Endothelial cell of umbilical vein (primary cell): ENCODE measurements around the gene COPRS. TPM values are rescaled to one million over a fixed set of nuclear protein-coding genes. Genes with fewer than 3 reads are reported as not detected.

Experiments
- BruUV-seq: library from RNA; stranded (reverse); fragments of 400-500 nt; replicated peaks from 2 replicates; lab custom pipeline; 2021; lab: Mats Ljungman, UMichigan
- CTCF ChIA-PET: fragments of 300-600, 350-600 bp; sonication (Branson Sonifier 250); formaldehyde crosslinking; loops from one replicate; lab custom pipeline; 2021; ENCODE audit warnings: antibody characterized with exemption, inconsistent platforms; lab: Charles Lee
- POLR2A ChIA-PET: fragments of 300-600, 350-600 bp; sonication (Branson Sonifier 250); formaldehyde crosslinking; loops from one replicate; lab custom pipeline; 2021; ENCODE audit warnings: antibody characterized with exemption, inconsistent platforms; lab: Charles Lee
- DNase-seq: peaks from one replicate; pipeline ENCODE4 v3.0.0-alpha.2; 2011; ENCODE audit warnings: low read depth, low spot score
- FAIRE-seq: peaks from 2 replicates; lab custom pipeline; 2011; peaks lifted over from hg19 to GRCh38; lab: Jason Lieb, UNC
- H2AFZ ChIP-seq: 2 replicates; pipeline ENCODE4 v1.6.0; 2012; ENCODE audit warnings: low read depth, low read length, control low read depth, inconsistent platforms
- H3K27ac ChIP-seq: 2 replicates; pipeline ENCODE4 v1.5.1; 2011; ENCODE audit warnings: low read depth, mild to moderate bottlenecking, control low read depth, low read length, moderate library complexity; ENCODE audit not compliant: insufficient read depth
- H3K27me3 ChIP-seq, 2 experiments: 2 replicates each; pipeline versions ENCODE4 v1.6.0 to v1.6.1; 2011; ENCODE audit warnings: low read length in 2 of 2, mixed read lengths in 1 of 2; ENCODE audit not compliant: control insufficient read depth in 2 of 2, insufficient read depth in 2 of 2
- H3K36me3 ChIP-seq, 2 experiments: 2 replicates in 1 of 2; 3 replicates in 1 of 2; pipeline ENCODE4 v1.5.1; 2011; ENCODE audit warnings: low read length in 2 of 2, mild to moderate bottlenecking in 1 of 2, moderate library complexity in 1 of 2; ENCODE audit not compliant: control insufficient read depth in 2 of 2, insufficient read depth in 2 of 2; ENCODE audit errors: extremely low read depth in 1 of 2
- H3K4me1 ChIP-seq: 3 replicates; pipeline ENCODE4 v1.5.1; 2011; ENCODE audit warnings: mild to moderate bottlenecking, low read length; ENCODE audit not compliant: control insufficient read depth, insufficient read depth; ENCODE audit errors: extremely low read depth
- H3K4me2 ChIP-seq: 2 replicates; pipeline ENCODE4 v1.6.1; 2011; ENCODE audit warnings: low read length, control low read depth, mixed read lengths; ENCODE audit not compliant: insufficient read depth
- H3K4me3 ChIP-seq, 3 experiments: fragments of 200-600 bp in 1 of 3; sonication (generic), shearing (Covaris generic) in 1 of 3; replicated peaks in 1 of 3; 2 replicates each; pipeline ENCODE4 v1.5.1; 2011 to 2016; ENCODE audit warnings: control low read depth in 3 of 3, low read length in 3 of 3, mild to moderate bottlenecking in 2 of 3, inconsistent platforms in 1 of 3, low read depth in 1 of 3, moderate library complexity in 1 of 3; ENCODE audit not compliant: insufficient read depth in 1 of 3
- H3K79me2 ChIP-seq: 2 replicates; pipeline ENCODE4 v1.6.0; 2012; ENCODE audit warnings: low read length, inconsistent platforms; ENCODE audit not compliant: control insufficient read depth, insufficient read depth
- H3K9ac ChIP-seq: replicated peaks from 2 replicates; pipeline ENCODE3; 2011; ENCODE audit warnings: low read length, control low read depth; ENCODE audit not compliant: insufficient read depth; ENCODE audit errors: extremely low read depth
- H3K9me1 ChIP-seq: replicated peaks from 3 replicates; pipeline ENCODE4 v1.6.0; 2011; ENCODE audit warnings: mild to moderate bottlenecking, low read length; ENCODE audit not compliant: control insufficient read depth, insufficient read depth; ENCODE audit errors: extremely low read depth
- H3K9me3 ChIP-seq: replicated peaks from 2 replicates; pipeline ENCODE4 v1.5.1; 2012; ENCODE audit warnings: low read length, inconsistent platforms; ENCODE audit not compliant: control insufficient read depth, insufficient read depth
- H4K20me1 ChIP-seq: replicated peaks from 2 replicates; pipeline ENCODE3; 2011; ENCODE audit warnings: mild to moderate bottlenecking, low read length; ENCODE audit not compliant: control insufficient read depth, insufficient read depth; ENCODE audit errors: extremely low read depth
- FOS ChIP-seq: IDR thresholded peaks from 2 replicates; pipeline ENCODE4 v1.6.1; 2011; ENCODE audit warnings: mild to moderate bottlenecking, low read length, moderate library complexity, borderline replicate concordance; ENCODE audit not compliant: insufficient read depth
- JUN ChIP-seq: IDR thresholded peaks from 2 replicates; pipeline ENCODE4 v1.6.1; 2011; ENCODE audit warnings: borderline replicate concordance, low read depth; ENCODE audit not compliant: insufficient read length, insufficient read depth
- POLR2A ChIP-seq: IDR thresholded peaks from 2 replicates; pipeline ENCODE4 v1.6.1; 2012; ENCODE audit warnings: low read depth, mild to moderate bottlenecking, control low read depth, low read length
- dilution Hi-C: fragments of 300-500 bp; cut with MboI; formaldehyde crosslinking; loops from one replicate; pipeline ENCODE4 v1.15.0; 2019; ENCODE audit warnings: low sequenced_read_pairs; ENCODE audit not compliant: extremely low pct_ligation_motif_present
- intact Hi-C: fragments of 100-400 bp; cut with micrococcal nuclease; formaldehyde crosslinking; loops from one replicate; pipeline ENCODE4 v1.10.0; 2022
- polyA plus RNA-seq, 4 experiments: library from polyadenylated mRNA; depleted of rRNA in 3 of 4; stranded (reverse) in 3 of 4; unstranded in 1 of 4; fragments of >200 nt; gene quantifications; 2 replicates each; pipeline versions ENCODE4 v1.2.1 to v1.2.3, GENCODE V29; 2011 to 2012; ENCODE audit warnings: missing spikeins in 1 of 4
- total RNA-seq: library from RNA; stranded (reverse); gene quantifications from 2 replicates; pipeline ENCODE4 v1.2.3, GENCODE V29; 2021
- TF ChIP-seq, protein P1 (sequence below): IDR thresholded peaks from 2 replicates; pipeline ENCODE4 v1.6.1; 2011; ENCODE audit not compliant: insufficient read depth, insufficient read length

COPRS gene
- total and polyA plus RNA-seq, 2 donors (not counting 3 experiments of a cell fraction or from before 2014, with no cell fraction given): 43.1 to 48.0 TPM

DNA sequence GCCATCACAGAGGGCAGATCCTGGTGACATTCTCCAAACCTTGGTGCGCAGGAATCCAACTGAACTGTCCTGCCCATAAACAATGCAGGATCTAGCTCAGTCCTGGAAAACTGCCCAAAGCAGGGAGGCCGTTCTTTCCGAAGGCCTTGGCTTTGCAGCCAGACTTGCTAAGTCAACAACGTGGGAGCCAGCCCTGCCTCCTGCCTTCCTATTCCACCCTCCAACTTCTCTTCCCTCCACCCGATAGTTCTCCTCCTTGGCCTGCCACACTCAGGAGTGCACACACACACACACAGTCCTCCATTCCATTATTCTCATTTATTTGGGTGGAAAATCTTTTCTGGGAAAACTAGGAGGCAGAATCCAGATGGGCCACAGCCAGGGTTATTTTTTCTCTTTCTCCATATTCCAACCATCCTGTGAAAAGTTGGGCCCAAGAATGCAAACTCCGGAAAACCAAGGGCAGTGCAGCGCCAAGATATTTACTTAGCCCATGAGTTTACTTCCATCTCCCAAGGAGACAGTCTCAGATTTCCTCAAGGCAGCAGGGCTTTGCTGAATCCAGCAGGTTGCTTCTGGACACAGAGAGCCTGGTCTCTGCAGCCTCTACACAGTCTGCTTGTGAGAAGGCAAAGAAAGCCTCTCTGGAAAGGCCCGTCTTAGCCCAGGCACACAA is 15.8 kb downstream of the COPRS start:
- CTCF ChIA-PET: interaction anchor here (0.5 to 5.3 kb wide), 75 partner anchors 9 to 945 kb away, joined by 3 to 187 read pairs (median 4); partner anchors contain the start of genes COPRS and UTP6
- Histone ChIP-seq H3K9ac (peak overlapping the region; percentile 19), H3K27ac (no peak overlapping the region), H3K9me1 (no peaks in the 10 kb centered on the region), H3K27me3 (peaks cover 0 to 2% of the 10 kb centered on the region in 2 experiments), H3K36me3 (no peaks in the 10 kb centered on the region), H3K4me3 (peak overlapping the region in 1 of 3 experiments; percentile 28), H4K20me1 (no peaks in the 10 kb centered on the region), H2AFZ (peak overlapping the region; percentile 17), H3K4me2 (peak overlapping the region; percentile 45), H3K4me1 (peaks cover 16% of the 10 kb centered on the region), H3K9me3 (no peaks in the 10 kb centered on the region), H3K79me2 (no peaks in the 10 kb centered on the region)
- POLR2A ChIA-PET: interaction anchor here (0.6 to 1.0 kb wide), 2 partner anchors 117 to 285 kb away, joined by 3 to 4 read pairs; no protein-coding TSS in a partner anchor
- peak; percentile 86 for DNase-seq
- peak; percentile 91 for FAIRE-seq
- dilution Hi-C loops (no loop called here), intact Hi-C loops (loop anchor here (2.0 kb wide), 3 partner anchors 292 to 454 kb away; no protein-coding TSS in a partner anchor)
- no TSS peak for BruUV-seq
- TF ChIP-seq JUN (no peak), POLR2A (no peak), FOS (no peak)
- TF ChIP-seq, protein P1, sequence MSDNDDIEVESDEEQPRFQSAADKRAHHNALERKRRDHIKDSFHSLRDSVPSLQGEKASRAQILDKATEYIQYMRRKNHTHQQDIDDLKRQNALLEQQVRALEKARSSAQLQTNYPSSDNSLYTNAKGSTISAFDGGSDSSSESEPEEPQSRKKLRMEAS: no peak
